DND-41 (cell line): ENCODE results near the gene SNTG2.

Experiments used
- ATAC-seq: fragments of 200-7000 bp; cut with Tn5 transposase; 3 replicates; pipeline ENCODE4 v1.9.1; 2021; ENCODE audit warnings: low read depth; ENCODE audit not compliant: insufficient read depth
- DNase-seq: peaks from one replicate; pipeline ENCODE4 v3.0.0-alpha.2; 2020
- H2AFZ ChIP-seq: 2 replicates; pipeline ENCODE4 v1.6.0; 2012; ENCODE audit warnings: low read depth, low read length
- H3K27ac ChIP-seq: 2 replicates; pipeline ENCODE4 v1.5.1; 2012; ENCODE audit warnings: low read length, inconsistent platforms
- H3K27me3 ChIP-seq: fragments of 200-600 bp; sonication (generic); 2 replicates; pipeline ENCODE4 v1.6.0; 2012; ENCODE audit warnings: low read length, mild to moderate bottlenecking, inconsistent platforms; ENCODE audit not compliant: insufficient read depth, poor library complexity
- H3K36me3 ChIP-seq: 2 replicates; pipeline ENCODE4 v1.5.1; 2012; ENCODE audit warnings: low read length, inconsistent platforms; ENCODE audit not compliant: insufficient read depth
- H3K4me1 ChIP-seq: 2 replicates; pipeline ENCODE4 v1.5.1; 2012; ENCODE audit warnings: mild to moderate bottlenecking, low read length; ENCODE audit not compliant: insufficient read depth
- H3K4me2 ChIP-seq: 2 replicates; pipeline ENCODE4 v1.6.0; 2012; ENCODE audit warnings: mild to moderate bottlenecking, moderate library complexity, low read length, inconsistent platforms; ENCODE audit not compliant: insufficient read depth
- H3K4me3 ChIP-seq, 2 experiments: fragments of 200-600 bp in 1 of 2; shearing (Covaris generic) in 1 of 2; 2 replicates each; pipeline ENCODE4 v1.5.1; 2012 to 2016; ENCODE audit warnings: inconsistent platforms in 2 of 2, low read length in 2 of 2, mild to moderate bottlenecking in 2 of 2, low read depth in 1 of 2, moderate library complexity in 1 of 2
- H3K79me2 ChIP-seq: 2 replicates; pipeline ENCODE4 v1.6.0; 2012; ENCODE audit warnings: low read length, inconsistent platforms; ENCODE audit not compliant: insufficient read depth
- H3K9ac ChIP-seq: 2 replicates; pipeline ENCODE4 v1.6.0; 2012; ENCODE audit warnings: low read depth, mild to moderate bottlenecking, inconsistent platforms, low read length, moderate library complexity
- H3K9me3 ChIP-seq: 2 replicates; pipeline ENCODE4 v1.5.1; 2012; ENCODE audit warnings: low read length, moderate library complexity, mild to moderate bottlenecking, inconsistent platforms; ENCODE audit not compliant: insufficient read depth, severe bottlenecking
- H4K20me1 ChIP-seq: 2 replicates; pipeline ENCODE4 v1.6.0; 2012; ENCODE audit warnings: low read length; ENCODE audit not compliant: insufficient read depth
- CTCF ChIP-seq: IDR thresholded peaks from 2 replicates; pipeline ENCODE4 v1.5.1; 2012; ENCODE audit warnings: borderline replicate concordance, low read length, moderate library complexity, mild to moderate bottlenecking; ENCODE audit not compliant: poor library complexity, severe bottlenecking; ENCODE audit errors: extremely low read depth
- EZH2 ChIP-seq: IDR thresholded peaks from 3 replicates; pipeline ENCODE4 v1.6.1; 2012; ENCODE audit warnings: borderline replicate concordance, low read depth, mild to moderate bottlenecking, moderate library complexity, low read length, inconsistent platforms; ENCODE audit not compliant: severe bottlenecking

Gene SNTG2

GRCh38 chr2:1238598-1239138, 288.0 kb downstream of the SNTG2 start:
- DNase-seq, result no peak
- Histone ChIP-seq H4K20me1 (no peaks in the 10 kb centered on the region), H3K27me3 (no peaks in the 10 kb centered on the region), H3K27ac (no peak overlapping the region), H3K9me3 (no peaks in the 10 kb centered on the region), H2AFZ (no peak overlapping the region), H3K79me2 (no peaks in the 10 kb centered on the region), H3K9ac (no peak overlapping the region), H3K36me3 (no peaks in the 10 kb centered on the region; the same call in none of the 2 replicates), H3K4me1 (no peaks in the 10 kb centered on the region), H3K4me3 (no peak overlapping the region), H3K4me2 (no peak overlapping the region)
- ATAC-seq, result no peak
- no peak for TF ChIP-seq EZH2
- no peak for TF ChIP-seq CTCF

- ATAC-seq (no peak), DNase-seq (no peak)
- Histone ChIP-seq H3K4me2 (no peak overlapping the region), H3K9me3 (no peaks in the 10 kb centered on the region), H3K79me2 (no peaks in the 10 kb centered on the region), H3K27me3 (no peaks in the 10 kb centered on the region), H4K20me1 (no peaks in the 10 kb centered on the region), H3K9ac (no peak overlapping the region), H2AFZ (no peak overlapping the region), H3K36me3 (no peaks in the 10 kb centered on the region), H3K4me1 (no peaks in the 10 kb centered on the region), H3K4me3 (no peak overlapping the region), H3K27ac (no peak overlapping the region)
- TF ChIP-seq EZH2 (no peak), CTCF (no peak)
These were observed 294.5 kb downstream of the SNTG2 start for GRCh38 chr2:1245193-1245592.

- Histone ChIP-seq H3K9ac (no peak overlapping the region), H2AFZ (no peak overlapping the region), H3K36me3 (no peaks in the 10 kb centered on the region), H3K27me3 (no peaks in the 10 kb centered on the region), H4K20me1 (no peaks in the 10 kb centered on the region), H3K4me1 (no peaks in the 10 kb centered on the region), H3K9me3 (no peaks in the 10 kb centered on the region), H3K27ac (no peak overlapping the region), H3K79me2 (no peaks in the 10 kb centered on the region), H3K4me3 (no peak overlapping the region), H3K4me2 (no peak overlapping the region)
- ATAC-seq, result no peak
- no peak for TF ChIP-seq EZH2
- peak; percentile 38 for TF ChIP-seq CTCF
- no peak for DNase-seq
These were observed 295.6 kb downstream of the SNTG2 start for GRCh38 chr2:1246239-1246638.

- no peak overlapping the region for H2AFZ ChIP-seq
- no peaks in the 10 kb centered on the region for H3K27me3 ChIP-seq
- H4K20me1 ChIP-seq, result no peaks in the 10 kb centered on the region
- H3K4me3 ChIP-seq, result no peak overlapping the region
- H3K27ac ChIP-seq, result no peak overlapping the region
- no peaks in the 10 kb centered on the region for H3K4me1 ChIP-seq
- H3K36me3 ChIP-seq, result peaks cover 5% of the 10 kb centered on the region; the same call in 1 of the 2 replicates
- no peak for TF ChIP-seq EZH2
- TF ChIP-seq CTCF, result no peak
- DNase-seq (no peak), ATAC-seq (no peak)
- H3K9ac ChIP-seq, result no peak overlapping the region
- no peaks in the 10 kb centered on the region for H3K9me3 ChIP-seq
- no peak overlapping the region for H3K4me2 ChIP-seq
- H3K79me2 ChIP-seq, result no peaks in the 10 kb centered on the region
These were observed 296.3 kb downstream of the SNTG2 start for GRCh38 chr2:1246991-1247390.
